Measurements from ENCODE around the gene SELENOO.
"Not testable (repeated sequence)": the region's sequence is repeated elsewhere in the genome, so short reads cannot be mapped to it uniquely, and the experiment has no call there.

SELENOO gene

GRCh38 chr22:50201191-50202129, 649 bp downstream of the SELENOO start:
- no peak for DNase-seq

DNA sequence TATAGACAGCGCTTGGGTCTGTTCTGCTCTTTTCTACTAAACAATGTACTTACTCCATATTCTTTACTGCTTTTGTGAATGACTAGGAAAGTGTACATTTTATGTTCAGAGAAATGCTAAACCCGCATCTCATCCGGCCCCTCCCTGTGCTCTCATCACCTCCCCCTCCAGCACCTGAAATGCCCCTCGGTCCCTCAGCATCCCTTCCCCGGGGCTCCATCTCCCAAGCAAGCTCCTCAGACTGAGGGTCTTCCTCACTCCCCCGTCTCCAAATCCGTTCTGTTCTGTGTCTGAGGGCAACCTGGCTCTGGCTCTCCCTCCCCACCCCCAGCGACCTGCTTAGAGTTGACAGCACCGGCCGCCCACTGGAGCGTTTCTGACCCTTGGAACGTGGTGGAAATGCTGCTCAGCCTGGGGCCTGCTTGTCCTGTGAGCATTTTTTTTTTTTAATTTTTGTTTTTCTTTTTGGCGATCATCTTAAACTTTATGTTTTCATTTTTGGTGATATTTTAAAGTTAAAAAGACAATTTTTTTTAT, 1.4 kb downstream of the SELENOO start:
- DNase-seq: no peak

- DNase-seq: no peak
These were observed 2.5 kb downstream of the SELENOO start for GRCh38 chr22:50203288-50203687.

DNA sequence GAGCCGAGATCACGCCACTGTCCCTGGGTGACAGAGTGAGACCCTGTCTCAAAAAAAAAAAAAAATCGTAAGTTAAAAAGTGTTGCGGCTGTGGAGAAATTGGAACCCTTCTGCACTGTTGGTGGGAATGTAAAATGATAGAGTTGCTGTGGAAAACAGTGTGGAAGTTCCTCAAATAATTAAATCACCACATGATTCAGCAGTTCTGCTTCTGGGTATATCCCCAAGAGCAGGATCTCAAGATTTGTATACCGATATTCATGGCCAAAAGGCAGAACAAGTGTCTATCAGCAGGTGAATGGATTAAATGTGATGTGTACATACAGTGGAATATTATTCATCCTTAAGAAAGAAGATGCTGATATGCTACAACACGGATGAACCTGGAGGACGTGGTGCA, 3.8 kb downstream of the SELENOO start:
- DNase-seq: no peak

DNA sequence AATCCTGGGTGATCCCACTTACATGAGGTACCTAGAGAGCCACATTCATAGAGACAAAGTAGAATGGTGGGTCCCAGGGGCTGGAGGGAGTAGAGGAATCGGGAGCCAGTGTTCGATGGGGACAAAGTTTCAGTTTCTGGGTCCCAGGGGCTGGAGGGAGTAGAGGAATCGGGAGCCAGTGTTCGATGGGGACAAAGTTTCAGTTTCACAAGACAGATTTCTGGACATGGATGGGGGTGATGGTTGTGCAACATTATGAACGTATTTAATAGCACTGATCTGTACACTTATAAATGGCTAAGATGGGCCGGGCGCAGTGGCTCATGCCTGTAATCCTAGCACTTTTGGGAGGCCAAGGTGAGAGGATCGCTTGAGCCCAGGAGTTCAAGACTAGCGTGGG, 4.2 kb downstream of the SELENOO start:
- not testable (repeated sequence) for DNase-seq

DNA sequence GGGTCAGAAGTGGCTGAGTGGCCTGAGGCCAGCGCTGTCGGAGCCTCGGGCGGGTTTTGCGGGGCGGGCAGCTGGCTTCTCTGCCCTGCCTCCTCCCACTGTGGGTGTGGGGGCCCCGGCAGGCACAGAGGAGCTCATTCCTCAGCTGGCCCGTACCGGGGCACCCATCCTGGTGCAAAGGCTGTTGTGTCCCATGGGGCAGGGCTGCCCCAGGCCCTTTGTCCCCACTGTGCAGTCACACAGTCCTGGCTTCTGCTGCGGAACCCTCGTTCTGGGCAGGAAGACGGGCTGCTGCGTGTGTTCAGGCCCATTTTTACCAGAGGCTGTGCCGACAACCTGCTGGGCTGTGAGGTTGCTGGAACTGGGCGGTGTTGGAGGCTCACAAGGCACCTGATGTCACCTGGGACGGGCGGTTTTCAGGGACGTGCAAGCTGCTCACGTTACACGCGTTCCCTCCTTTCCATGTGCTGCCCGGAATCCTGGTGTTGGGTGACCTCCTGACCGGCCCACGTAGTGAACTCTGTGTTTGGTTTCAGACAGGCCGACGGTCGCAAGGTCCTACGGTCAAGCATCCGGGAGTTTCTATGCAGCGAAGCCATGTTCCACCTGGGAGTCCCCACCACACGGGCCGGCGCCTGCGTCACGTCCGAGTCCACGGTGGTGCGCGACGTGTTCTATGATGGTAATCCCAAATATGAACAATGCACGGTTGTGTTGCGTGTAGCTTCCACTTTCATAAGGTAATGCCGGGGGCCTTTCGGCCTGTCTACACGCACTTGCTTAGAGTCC, 5.2 kb downstream of the SELENOO start:
- DNase-seq: no peak

GRCh38 chr22:50206599-50206998, 5.8 kb downstream of the SELENOO start:
- no peak for DNase-seq

DNA sequence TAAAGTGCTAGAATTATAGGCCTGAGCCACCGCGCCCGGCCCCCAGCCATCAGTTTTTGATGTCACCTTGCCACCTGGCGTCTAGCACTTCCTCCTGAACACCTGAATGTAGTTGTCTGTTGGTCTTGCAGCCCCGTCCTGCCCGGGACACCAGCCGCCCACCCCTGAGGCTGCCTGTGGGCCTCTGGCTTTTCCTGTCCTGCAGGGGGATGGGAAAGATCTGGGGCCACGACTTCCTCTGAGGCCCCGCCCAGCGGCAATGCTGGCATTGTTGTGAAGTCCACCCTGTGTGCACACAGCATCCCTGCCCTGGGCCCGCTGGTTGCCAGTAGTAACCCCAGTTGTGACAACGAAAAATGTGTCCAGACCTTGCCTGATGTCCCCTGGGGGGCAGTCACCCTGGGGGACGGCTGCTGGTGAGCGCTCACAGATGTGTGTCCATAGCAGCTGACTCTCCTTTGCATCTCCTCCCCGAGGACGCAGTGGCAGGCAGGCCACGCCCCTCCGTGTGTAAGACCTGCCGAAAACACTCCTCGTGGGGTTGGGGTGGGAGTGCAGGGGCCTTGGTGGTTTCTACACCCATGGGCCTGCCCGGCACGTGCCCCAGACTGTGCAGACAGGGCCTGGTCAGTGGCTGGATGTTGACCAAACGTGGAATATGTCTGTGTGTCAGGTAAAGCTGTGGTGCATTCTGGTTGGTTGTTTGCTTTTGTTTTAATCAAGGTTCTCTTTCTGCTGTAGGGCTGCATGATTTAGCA, 6.8 kb downstream of the SELENOO start:
- no peak for DNase-seq

DNA sequence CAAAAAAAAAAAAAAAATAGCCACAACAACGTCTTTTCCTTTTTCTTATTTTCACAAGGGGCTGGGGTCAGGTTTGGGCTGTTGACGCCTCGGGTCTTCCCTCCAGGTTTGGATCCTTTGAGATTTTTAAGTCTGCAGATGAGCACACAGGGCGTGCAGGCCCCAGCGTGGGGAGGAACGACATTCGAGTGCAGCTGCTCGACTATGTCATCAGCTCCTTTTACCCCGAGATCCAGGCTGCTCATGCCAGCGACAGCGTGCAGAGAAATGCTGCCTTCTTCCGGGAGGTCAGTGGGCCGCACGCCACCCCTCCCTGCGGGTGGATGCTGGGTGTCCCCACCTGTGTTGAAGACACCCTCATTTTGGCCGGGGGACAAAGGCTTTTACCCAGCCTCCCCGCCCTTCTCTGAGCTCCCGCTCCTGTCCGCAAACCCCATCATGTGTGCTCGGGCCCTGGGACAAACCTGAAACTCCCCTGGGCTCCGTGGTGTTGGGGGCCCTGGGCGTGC, 7.7 kb downstream of the SELENOO start:
- no peak for DNase-seq

GRCh38 chr22:50208939-50209892, 8.4 kb downstream of the SELENOO start:
- DNase-seq: no peak

DNA sequence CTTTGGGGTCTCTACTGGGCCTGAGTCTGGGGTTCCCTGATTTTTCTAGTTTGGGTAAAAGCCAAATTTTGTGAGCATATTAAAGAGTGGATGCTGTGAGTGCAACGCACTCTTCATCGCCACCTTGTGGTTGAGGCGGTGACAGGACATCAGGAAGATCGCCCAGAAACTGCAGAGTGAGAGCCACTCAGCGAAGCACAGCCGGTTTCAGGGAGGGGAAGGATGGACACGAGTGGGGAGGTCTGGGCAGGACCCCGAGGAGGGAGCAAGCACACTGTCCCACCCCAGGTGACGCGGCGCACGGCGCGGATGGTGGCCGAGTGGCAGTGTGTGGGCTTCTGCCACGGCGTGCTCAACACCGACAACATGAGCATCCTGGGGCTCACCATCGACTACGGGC, 9.1 kb downstream of the SELENOO start:
- DNase-seq: peak; percentile 12

GRCh38 chr22:50210378-50211139, 9.7 kb downstream of the SELENOO start:
- DNase-seq: no peak

- no peak for DNase-seq
These were observed 10.3 kb downstream of the SELENOO start for GRCh38 chr22:50211147-50211546.

DNA sequence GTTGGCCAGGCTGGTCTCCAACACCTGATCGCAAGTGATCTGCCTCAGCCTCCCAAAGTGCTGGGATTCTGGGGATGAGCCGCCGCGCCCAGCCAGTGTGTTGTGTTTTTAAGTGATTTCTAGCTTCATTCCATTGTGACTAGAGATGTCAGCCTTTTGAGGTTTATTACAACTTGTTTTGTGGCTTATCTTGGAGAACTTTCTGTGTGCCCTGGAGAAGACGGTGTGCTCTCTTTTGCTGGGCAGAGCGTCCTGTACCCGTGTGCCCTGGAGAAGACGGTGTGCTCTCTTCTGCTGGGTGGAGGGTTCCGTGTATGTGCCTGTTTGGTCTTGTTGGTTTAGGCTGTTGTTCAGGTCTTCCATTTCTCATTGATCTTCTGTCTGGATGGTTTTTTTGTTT, 12.5 kb downstream of the SELENOO start:
- no peak for DNase-seq

- no peak for DNase-seq
These were observed 14.7 kb downstream of the SELENOO start for GRCh38 chr22:50215297-50216054.

- no peak for DNase-seq
These were observed 15.4 kb downstream of the SELENOO start for GRCh38 chr22:50216055-50216683.

- no peak for DNase-seq
These were observed 16.1 kb downstream of the SELENOO start for GRCh38 chr22:50216684-50217520.

- DNase-seq: no peak
These were observed 16.8 kb downstream of the SELENOO start for GRCh38 chr22:50217543-50218152.
